IMR-90 (cell line): ENCODE results near the gene PARVB. TPM values are rescaled to one million over a fixed set of nuclear protein-coding genes. Genes with fewer than 3 reads are reported as not detected.

Source experiments
- ATAC-seq: fragments of 200-7000 bp; cut with Tn5 transposase; 2 replicates; pipeline ENCODE4 v1.9.1; 2020; ENCODE audit warnings: low read depth, mild to moderate bottlenecking, moderate library complexity
- BruUV-seq: library from RNA; stranded (reverse); fragments of 400-500 nt; replicated peaks from 2 replicates; lab custom pipeline; 2021; lab: Mats Ljungman, UMichigan
- CTCF ChIA-PET: fragments of 300-600 bp; formaldehyde crosslinking; extraction: SDS; loops from one replicate; lab custom pipeline; 2021; ENCODE audit warnings: antibody characterized with exemption; lab: Yijun Ruan, JAX
- POLR2A ChIA-PET: fragments of 300-600 bp; sonication (Branson Sonifier 250); formaldehyde crosslinking; loops from one replicate; lab custom pipeline; 2022; ENCODE audit warnings: antibody characterized with exemption; ENCODE audit not compliant: unreplicated experiment; lab: Charles Lee
- DNase-seq: peaks from one replicate; pipeline ENCODE4 v3.0.0; 2013
- H2AFZ ChIP-seq: replicated peaks from 2 replicates; pipeline ENCODE3; 2013; ENCODE audit warnings: low read length, mild to moderate bottlenecking; ENCODE audit not compliant: poor library complexity
- H2AK5ac ChIP-seq: 2 replicates; pipeline ENCODE4 v1.6.1; 2013; ENCODE audit warnings: low read depth, low read length, inconsistent platforms
- H2AK9ac ChIP-seq: replicated peaks from 2 replicates; pipeline ENCODE3; 2013; ENCODE audit warnings: mild to moderate bottlenecking, low read depth, low read length, moderate library complexity; ENCODE audit not compliant: poor library complexity
- H2BK120ac ChIP-seq: 2 replicates; pipeline ENCODE4 v1.6.1; 2013; ENCODE audit warnings: low read depth, low read length, inconsistent platforms
- H2BK15ac ChIP-seq: 3 replicates; pipeline ENCODE4 v1.6.1; 2013; ENCODE audit warnings: low read depth, low read length, inconsistent platforms
- H2BK20ac ChIP-seq: 2 replicates; pipeline ENCODE4 v1.6.1; 2013; ENCODE audit warnings: low read depth, mild to moderate bottlenecking, inconsistent platforms, low read length, moderate library complexity
- H2BK5ac ChIP-seq: 2 replicates; pipeline ENCODE4 v1.6.1; 2013; ENCODE audit warnings: mild to moderate bottlenecking, low read depth, low read length, inconsistent platforms; ENCODE audit not compliant: poor library complexity, severe bottlenecking
- H3K14ac ChIP-seq: replicated peaks from 2 replicates; pipeline ENCODE4 v1.6.1; 2013; ENCODE audit warnings: low read depth, low read length, inconsistent platforms
- H3K18ac ChIP-seq: 2 replicates; pipeline ENCODE4 v1.6.1; 2013; ENCODE audit warnings: low read depth, low read length, control low read depth
- H3K23ac ChIP-seq: 2 replicates; pipeline ENCODE4 v1.6.1; 2013; ENCODE audit warnings: low read depth, low read length, inconsistent platforms
- H3K27ac ChIP-seq: 2 replicates; pipeline ENCODE4 v1.5.1; 2013; ENCODE audit warnings: mild to moderate bottlenecking, control low read depth, low read length; ENCODE audit not compliant: insufficient read depth
- H3K27me3 ChIP-seq: 2 replicates; pipeline ENCODE4 v1.6.1; 2013; ENCODE audit warnings: low read length; ENCODE audit not compliant: control insufficient read depth, insufficient read depth
- H3K36me3 ChIP-seq: 2 replicates; pipeline ENCODE4 v1.6.1; 2013; ENCODE audit warnings: low read length, mixed read lengths; ENCODE audit not compliant: control insufficient read depth, insufficient read depth
- H3K4ac ChIP-seq: 2 replicates; pipeline ENCODE4 v1.6.1; 2013; ENCODE audit warnings: low read depth, low read length, inconsistent platforms
- H3K4me1 ChIP-seq: 2 replicates; pipeline ENCODE4 v1.6.1; 2013; ENCODE audit warnings: low read length, mixed read lengths; ENCODE audit not compliant: control insufficient read depth, insufficient read depth
- H3K4me2 ChIP-seq: 2 replicates; pipeline ENCODE4 v1.6.1; 2013; ENCODE audit warnings: low read depth, mild to moderate bottlenecking, control low read depth, low read length, moderate library complexity
- H3K4me3 ChIP-seq: 2 replicates; pipeline ENCODE4 v1.5.1; 2013; ENCODE audit warnings: low read depth, mild to moderate bottlenecking, control low read depth, low read length, moderate library complexity; ENCODE audit not compliant: insufficient read depth
- H3K56ac ChIP-seq: 2 replicates; pipeline ENCODE4 v1.6.1; 2013; ENCODE audit warnings: low read length, inconsistent platforms; ENCODE audit not compliant: insufficient read depth; ENCODE audit errors: extremely low read depth
- H3K79me1 ChIP-seq, 2 experiments: 2 replicates each; pipeline ENCODE4 v1.6.1; 2013; ENCODE audit warnings: low read length in 2 of 2, inconsistent platforms in 1 of 2, low read depth in 1 of 2
- H3K9ac ChIP-seq: 2 replicates; pipeline ENCODE4 v1.6.1; 2013; ENCODE audit warnings: low read depth, low read length, control low read depth
- H3K9me1 ChIP-seq: 2 replicates; pipeline ENCODE4 v1.6.1; 2013; ENCODE audit warnings: low read length, inconsistent platforms; ENCODE audit not compliant: insufficient read depth
- H3K9me3 ChIP-seq: 2 replicates; pipeline ENCODE4 v1.6.1; 2013; ENCODE audit warnings: low read length; ENCODE audit not compliant: control insufficient read depth, insufficient read depth
- H4K20me1 ChIP-seq: 2 replicates; pipeline ENCODE4 v1.6.1; 2013; ENCODE audit warnings: low read length, inconsistent platforms; ENCODE audit not compliant: insufficient read depth
- H4K5ac ChIP-seq: 2 replicates; pipeline ENCODE4 v1.6.1; 2013; ENCODE audit warnings: mild to moderate bottlenecking, low read depth, low read length, control low read depth
- H4K8ac ChIP-seq, 2 experiments: 2 replicates each; pipeline ENCODE4 v1.6.1; 2013; ENCODE audit warnings: low read depth in 2 of 2, low read length in 2 of 2, control low read depth in 1 of 2, inconsistent platforms in 1 of 2
- H4K91ac ChIP-seq: 2 replicates; pipeline ENCODE4 v1.6.1; 2013; ENCODE audit warnings: low read depth, low read length, inconsistent platforms; ENCODE audit not compliant: insufficient read depth
- BHLHE40 ChIP-seq: fragments of 150-350 bp; IDR thresholded peaks from 2 replicates; pipeline ENCODE4 v1.6.1; 2016; ENCODE audit warnings: mild to moderate bottlenecking, low read depth, low read length
- CEBPB ChIP-seq: IDR thresholded peaks from 2 replicates; pipeline ENCODE4 v1.6.1; 2012; ENCODE audit warnings: low read depth, low read length, improper control_type of control experiment
- CHD1 ChIP-seq: IDR thresholded peaks from 2 replicates; pipeline ENCODE4 v1.6.1; 2012; ENCODE audit warnings: low read depth, low read length, improper control_type of control experiment
- FOS ChIP-seq: fragments of 150-350 bp; IDR thresholded peaks from 2 replicates; pipeline ENCODE4 v1.6.1; 2016; ENCODE audit warnings: low read depth, low read length
- MAFK ChIP-seq: IDR thresholded peaks from 2 replicates; pipeline ENCODE4 v1.6.1; 2012; ENCODE audit warnings: low read depth, low read length, improper control_type of control experiment
- MAZ ChIP-seq: IDR thresholded peaks from 2 replicates; pipeline ENCODE4 v1.6.1; 2012; ENCODE audit warnings: low read depth, mild to moderate bottlenecking, low read length, improper control_type of control experiment, moderate library complexity, borderline replicate concordance
- MXI1 ChIP-seq: IDR thresholded peaks from 2 replicates; pipeline ENCODE4 v1.6.1; 2012; ENCODE audit warnings: low read depth, mild to moderate bottlenecking, low read length, moderate library complexity, borderline replicate concordance
- NFE2L2 ChIP-seq: fragments of 150-350 bp; IDR thresholded peaks from 2 replicates; pipeline ENCODE4 v1.6.1; 2016; ENCODE audit warnings: low read depth, mild to moderate bottlenecking, low read length
- POLR2A ChIP-seq: IDR thresholded peaks from 2 replicates; pipeline ENCODE4 v1.6.1; 2012; ENCODE audit warnings: mild to moderate bottlenecking, low read depth, low read length
- RAD21 ChIP-seq: IDR thresholded peaks from 2 replicates; pipeline ENCODE4 v1.6.1; 2012; ENCODE audit warnings: low read length, improper control_type of control experiment
- RCOR1 ChIP-seq: IDR thresholded peaks from 2 replicates; pipeline ENCODE4 v1.6.1; 2012; ENCODE audit warnings: mild to moderate bottlenecking, low read length, improper control_type of control experiment; ENCODE audit not compliant: insufficient replicate concordance
- RFX5 ChIP-seq: IDR thresholded peaks from 2 replicates; pipeline ENCODE4 v1.8.0; 2012; ENCODE audit warnings: low read depth, mild to moderate bottlenecking, low read length, moderate library complexity
- SMC3 ChIP-seq: fragments of 150-350 bp; IDR thresholded peaks from 2 replicates; pipeline ENCODE4 v1.6.1; 2016; ENCODE audit warnings: low read depth, mild to moderate bottlenecking, antibody characterized with exemption, low read length, moderate library complexity
- dilution Hi-C: fragments of 300-500 bp; cut with HindIII; formaldehyde crosslinking; loops from one replicate; pipeline ENCODE4 v1.14.3; 2018; ENCODE audit warnings: low sequenced_read_pairs; ENCODE audit not compliant: unreplicated experiment
- in situ Hi-C: fragments of 300-500 bp; cut with MboI; formaldehyde crosslinking; loops from 3 replicates; pipeline ENCODE4 v1.14.3; 2019; ENCODE audit warnings: low sequenced_read_pairs, inconsistent platforms, mixed read lengths
- intact Hi-C: fragments of 100-400 bp; cut with micrococcal nuclease; formaldehyde crosslinking; loops from 2 replicates; pipeline ENCODE4 v1.10.0; 2022
- polyA plus RNA-seq, 3 experiments: library from polyadenylated mRNA; depleted of rRNA; stranded (reverse); fragments of >200 nt; gene quantifications; 2 replicates each; pipeline ENCODE4 v1.2.3, GENCODE V29; 2012; ENCODE audit warnings: low replicate concordance in 1 of 3
- total RNA-seq: library from RNA; depleted of rRNA; stranded (reverse); fragments of >200 nt; gene quantifications from 2 replicates; pipeline ENCODE4 v1.2.3, GENCODE V29; 2012
- TF ChIP-seq, protein P1 (sequence below): conservative IDR thresholded peaks from 2 replicates; pipeline ENCODE4 v1.5.1; 2012; ENCODE audit warnings: mild to moderate bottlenecking, low read depth, low read length, improper control_type of control experiment
- TF ChIP-seq, protein P2 (sequence below): fragments of 150-350 bp; IDR thresholded peaks from 2 replicates; pipeline ENCODE4 v1.6.1; 2016; ENCODE audit warnings: low read depth, mild to moderate bottlenecking, low read length, moderate library complexity, borderline replicate concordance
- TF ChIP-seq, protein P3 (sequence below): fragments of 150-350 bp; IDR thresholded peaks from 2 replicates; pipeline ENCODE4 v1.6.1; 2017; ENCODE audit warnings: mild to moderate bottlenecking, antibody characterized with exemption, low read length, low read depth

Gene PARVB
- total and polyA plus RNA-seq, 2 of the 4 experiments (the other 2 are of a cell fraction) = 44.3 to 53.9 TPM

DNA sequence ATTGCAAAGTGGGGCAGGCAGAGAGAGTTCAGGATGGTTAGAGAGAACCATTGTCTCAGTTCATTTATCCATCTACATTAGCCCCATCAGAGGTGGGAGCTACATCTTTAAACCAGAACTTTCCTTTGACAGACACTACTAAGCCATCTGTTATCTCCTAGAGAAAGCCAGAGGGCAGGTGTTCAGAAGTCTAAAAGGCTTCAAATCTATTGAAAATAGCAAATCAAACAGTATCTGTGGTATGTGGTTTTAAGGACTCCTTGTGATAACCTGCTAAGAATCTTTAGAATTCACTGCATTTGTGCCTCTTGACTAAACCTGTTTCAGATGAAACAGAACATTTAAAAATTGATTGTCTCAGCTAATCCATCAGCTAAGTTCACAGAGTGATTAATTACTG is 112.7 kb downstream of the PARVB start:
- in situ Hi-C loops = no loop called here
- no TSS peak for BruUV-seq
- Histone ChIP-seq H3K56ac (no peak overlapping the region), H3K9ac (no peak overlapping the region), H4K20me1 (no peaks in the 10 kb centered on the region), H4K5ac (no peak overlapping the region), H3K36me3 (peaks cover 27% of the 10 kb centered on the region), H3K18ac (no peak overlapping the region), H3K79me1 (no peaks in the 10 kb centered on the region; a peak in 1 of 4 replicates), H4K91ac (no peak overlapping the region), H3K27ac (no peak overlapping the region), H3K9me1 (0 out of 2 replicates have a peak, but pooled peaks cover 3% of the 10 kb centered on the region), H2BK15ac (no peak overlapping the region), H2AK5ac (no peak overlapping the region), H2AK9ac (no peak overlapping the region), H3K27me3 (no peaks in the 10 kb centered on the region), H3K9me3 (peaks cover 18% of the 10 kb centered on the region), H2BK20ac (no peak overlapping the region), H3K4me1 (no peaks in the 10 kb centered on the region), H2AFZ (no peak overlapping the region), H4K8ac (no peak overlapping the region), H3K23ac (no peak overlapping the region), H2BK120ac (no peak overlapping the region), H3K14ac (no peak overlapping the region), H3K4me2 (no peak overlapping the region), H3K4ac (no peak overlapping the region), H3K4me3 (no peak overlapping the region), H2BK5ac (no peak overlapping the region)
- TF ChIP-seq RCOR1 (no peak), NFE2L2 (no peak), BHLHE40 (no peak), RAD21 (no peak), MXI1 (no peak), CHD1 (no peak), MAZ (no peak), POLR2A (no peak), FOS (no peak), RFX5 (no peak), MAFK (no peak), CEBPB (no peak), SMC3 (no peak)
- TF ChIP-seq, protein P1, sequence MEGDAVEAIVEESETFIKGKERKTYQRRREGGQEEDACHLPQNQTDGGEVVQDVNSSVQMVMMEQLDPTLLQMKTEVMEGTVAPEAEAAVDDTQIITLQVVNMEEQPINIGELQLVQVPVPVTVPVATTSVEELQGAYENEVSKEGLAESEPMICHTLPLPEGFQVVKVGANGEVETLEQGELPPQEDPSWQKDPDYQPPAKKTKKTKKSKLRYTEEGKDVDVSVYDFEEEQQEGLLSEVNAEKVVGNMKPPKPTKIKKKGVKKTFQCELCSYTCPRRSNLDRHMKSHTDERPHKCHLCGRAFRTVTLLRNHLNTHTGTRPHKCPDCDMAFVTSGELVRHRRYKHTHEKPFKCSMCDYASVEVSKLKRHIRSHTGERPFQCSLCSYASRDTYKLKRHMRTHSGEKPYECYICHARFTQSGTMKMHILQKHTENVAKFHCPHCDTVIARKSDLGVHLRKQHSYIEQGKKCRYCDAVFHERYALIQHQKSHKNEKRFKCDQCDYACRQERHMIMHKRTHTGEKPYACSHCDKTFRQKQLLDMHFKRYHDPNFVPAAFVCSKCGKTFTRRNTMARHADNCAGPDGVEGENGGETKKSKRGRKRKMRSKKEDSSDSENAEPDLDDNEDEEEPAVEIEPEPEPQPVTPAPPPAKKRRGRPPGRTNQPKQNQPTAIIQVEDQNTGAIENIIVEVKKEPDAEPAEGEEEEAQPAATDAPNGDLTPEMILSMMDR = no peak
- TF ChIP-seq, protein P2, sequence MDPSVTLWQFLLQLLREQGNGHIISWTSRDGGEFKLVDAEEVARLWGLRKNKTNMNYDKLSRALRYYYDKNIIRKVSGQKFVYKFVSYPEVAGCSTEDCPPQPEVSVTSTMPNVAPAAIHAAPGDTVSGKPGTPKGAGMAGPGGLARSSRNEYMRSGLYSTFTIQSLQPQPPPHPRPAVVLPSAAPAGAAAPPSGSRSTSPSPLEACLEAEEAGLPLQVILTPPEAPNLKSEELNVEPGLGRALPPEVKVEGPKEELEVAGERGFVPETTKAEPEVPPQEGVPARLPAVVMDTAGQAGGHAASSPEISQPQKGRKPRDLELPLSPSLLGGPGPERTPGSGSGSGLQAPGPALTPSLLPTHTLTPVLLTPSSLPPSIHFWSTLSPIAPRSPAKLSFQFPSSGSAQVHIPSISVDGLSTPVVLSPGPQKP = no peak
- TF ChIP-seq, protein P3, sequence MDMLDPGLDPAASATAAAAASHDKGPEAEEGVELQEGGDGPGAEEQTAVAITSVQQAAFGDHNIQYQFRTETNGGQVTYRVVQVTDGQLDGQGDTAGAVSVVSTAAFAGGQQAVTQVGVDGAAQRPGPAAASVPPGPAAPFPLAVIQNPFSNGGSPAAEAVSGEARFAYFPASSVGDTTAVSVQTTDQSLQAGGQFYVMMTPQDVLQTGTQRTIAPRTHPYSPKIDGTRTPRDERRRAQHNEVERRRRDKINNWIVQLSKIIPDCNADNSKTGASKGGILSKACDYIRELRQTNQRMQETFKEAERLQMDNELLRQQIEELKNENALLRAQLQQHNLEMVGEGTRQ = no peak
- no peak for DNase-seq
- intact Hi-C loops = no loop called here
- POLR2A ChIA-PET = no interaction called here
- CTCF ChIA-PET = no interaction called here
- dilution Hi-C loops = no loop called here
- no peak for ATAC-seq
